HCT116 (cell line): ENCODE measurements around the gene RTKN2. TPM values are rescaled to one million over a fixed set of nuclear protein-coding genes. Genes with fewer than 3 reads are reported as not detected.

Source experiments
- ATAC-seq: fragments of 200-7000 bp; cut with Tn5 transposase; 2 replicates; pipeline ENCODE4 v1.9.1; 2020; ENCODE audit warnings: mild to moderate bottlenecking, moderate library complexity
- BruUV-seq: library from RNA; stranded (reverse); fragments of 400-500 nt; replicated peaks from 2 replicates; lab custom pipeline; 2021; lab: Mats Ljungman, UMichigan
- CTCF ChIA-PET: fragments of 300-600 bp; sonication (Branson Sonifier 250); formaldehyde crosslinking; loops from one replicate; lab custom pipeline; 2021; ENCODE audit warnings: antibody characterized with exemption; lab: Charles Lee
- POLR2A ChIA-PET: fragments of 300-600, 350-600 bp; sonication (Branson Sonifier 250); formaldehyde crosslinking; loops from one replicate; lab custom pipeline; 2021; ENCODE audit warnings: antibody characterized with exemption; lab: Charles Lee
- RAD21 ChIA-PET, 2 experiments: fragments of 300-600 bp; sonication (Branson Sonifier 250); formaldehyde crosslinking; loops; one replicate each; lab custom pipeline; 2023; ENCODE audit warnings: low total read pairs in 2 of 2; ENCODE audit not compliant: uncharacterized antibody in 2 of 2, unreplicated experiment in 2 of 2, low non-redundant PET in 1 of 2; lab: Charles Lee
- DNase-seq: peaks from one replicate; pipeline ENCODE4 v3.0.0-alpha.2; 2010; ENCODE audit warnings: low read depth, low spot score
- H2AFZ ChIP-seq: fragments of 200-600 bp; shearing (Covaris generic), sonication (generic); 2 replicates; pipeline ENCODE4 v1.6.1; 2017; ENCODE audit warnings: low read depth, mixed run types, mixed read lengths, antibody characterized with exemption, low read length; ENCODE audit not compliant: poor library complexity, severe bottlenecking
- H3K27ac ChIP-seq: 2 replicates; pipeline ENCODE4 v1.5.1; 2012; ENCODE audit warnings: low read depth, low read length
- H3K27me3 ChIP-seq: fragments of 200-600 bp; sonication (generic); 2 replicates; pipeline ENCODE4 v1.6.1; 2016; ENCODE audit warnings: mixed run types, low read length, mixed read lengths; ENCODE audit not compliant: insufficient read depth
- H3K36me3 ChIP-seq, 2 experiments: fragments of 200-500 bp in 1 of 2; fragments of 200-600 bp in 1 of 2; sonication (Bioruptor generic) in 1 of 2; sonication (generic) in 1 of 2; 2 replicates each; pipeline versions ENCODE4 v1.5.1 to v1.6.1; 2014 to 2016; ENCODE audit warnings: low read length in 2 of 2, inconsistent platforms in 1 of 2, mixed read lengths in 1 of 2, mixed run types in 1 of 2; ENCODE audit not compliant: insufficient read depth in 2 of 2, control insufficient read depth in 1 of 2
- H3K4me1 ChIP-seq, 2 experiments: fragments of 200-600 bp in 1 of 2; sonication (generic) in 1 of 2; 2 replicates each; pipeline versions ENCODE4 v1.5.1 to v1.6.1; 2012 to 2017; ENCODE audit warnings: low read length in 2 of 2, inconsistent platforms in 1 of 2, mild to moderate bottlenecking in 1 of 2, mixed read lengths in 1 of 2, mixed run types in 1 of 2, moderate library complexity in 1 of 2; ENCODE audit not compliant: insufficient read depth in 2 of 2, control insufficient read depth in 1 of 2
- H3K4me2 ChIP-seq: fragments of 200-600 bp; sonication (generic); 2 replicates; pipeline ENCODE4 v1.6.1; 2017; ENCODE audit warnings: mixed run types, low read length, mixed read lengths
- H3K4me3 ChIP-seq, 2 experiments: fragments of 200-600 bp in 1 of 2; sonication (generic) in 1 of 2; replicated peaks in 1 of 2; 2 replicates each; pipeline ENCODE4 v1.5.1; 2011 to 2016; ENCODE audit warnings: low read length in 2 of 2, control low read depth in 1 of 2, low read depth in 1 of 2, mild to moderate bottlenecking in 1 of 2, mixed read lengths in 1 of 2, mixed run types in 1 of 2
- H3K79me2 ChIP-seq: fragments of 200-600 bp; sonication (generic); 2 replicates; pipeline ENCODE4 v1.6.1; 2017; ENCODE audit warnings: mild to moderate bottlenecking, mixed run types, low read length, moderate library complexity, mixed read lengths; ENCODE audit not compliant: insufficient read depth
- H3K9ac ChIP-seq: fragments of 200-600 bp; sonication (generic); 2 replicates; pipeline ENCODE4 v1.6.1; 2016; ENCODE audit warnings: low read length, mixed read lengths
- H3K9me2 ChIP-seq: fragments of 200-600 bp; sonication (generic), shearing (Covaris generic); 2 replicates; pipeline ENCODE4 v1.6.1; 2017; ENCODE audit warnings: mixed run types, mild to moderate bottlenecking, moderate library complexity; ENCODE audit not compliant: insufficient read depth
- H3K9me3 ChIP-seq, 2 experiments: fragments of 200-500 bp in 1 of 2; fragments of 200-600 bp in 1 of 2; sonication (Bioruptor generic) in 1 of 2; sonication (generic) in 1 of 2; 2 replicates each; pipeline ENCODE4 v1.6.1; 2014 to 2017; ENCODE audit warnings: low read length in 2 of 2, mixed read lengths in 2 of 2, inconsistent platforms in 1 of 2, low read depth in 1 of 2, mild to moderate bottlenecking in 1 of 2, mixed run types in 1 of 2, moderate library complexity in 1 of 2; ENCODE audit not compliant: control insufficient read depth in 1 of 2, insufficient read depth in 1 of 2
- H4K20me1 ChIP-seq: fragments of 200-600 bp; sonication (generic), shearing (Covaris generic); 2 replicates; pipeline ENCODE4 v1.6.1; 2017; ENCODE audit warnings: mixed run types, mild to moderate bottlenecking, moderate library complexity; ENCODE audit not compliant: insufficient read depth
- CEBPB ChIP-seq: IDR thresholded peaks from 2 replicates; pipeline ENCODE4 v1.6.1; 2012; ENCODE audit warnings: low read depth
- CTCF ChIP-seq, 3 experiments: fragments of 200-600 bp in 1 of 3; sonication (generic) in 1 of 3; IDR thresholded peaks in 2 of 3; conservative IDR thresholded peaks in 1 of 3; 2 replicates each; pipeline ENCODE4 v1.5.1; 2012 to 2017; ENCODE audit warnings: low read depth in 2 of 3, low read length in 2 of 3, antibody characterized with exemption in 1 of 3, borderline replicate concordance in 1 of 3, control low read depth in 1 of 3, mild to moderate bottlenecking in 1 of 3, mixed read lengths in 1 of 3, mixed run types in 1 of 3, moderate library complexity in 1 of 3; ENCODE audit not compliant: insufficient read depth in 1 of 3
- EGR1 ChIP-seq: IDR thresholded peaks from 2 replicates; pipeline ENCODE4 v1.6.1; 2012; ENCODE audit warnings: low read depth
- EZH2 ChIP-seq: fragments of 200-600 bp; sonication (generic); IDR thresholded peaks from 2 replicates; pipeline ENCODE4 v1.6.1; 2017; ENCODE audit warnings: antibody characterized with exemption, mixed run types
- EZH2phosphoT487 ChIP-seq: fragments of 200-600 bp; IDR thresholded peaks from 2 replicates; pipeline ENCODE4 v1.6.1; 2018; ENCODE audit warnings: antibody characterized with exemption, borderline replicate concordance
- FOSL1 ChIP-seq: IDR thresholded peaks from 2 replicates; pipeline ENCODE4 v1.6.1; 2012; ENCODE audit warnings: low read depth
- MAX ChIP-seq: IDR thresholded peaks from 2 replicates; pipeline ENCODE4 v1.6.1; 2012
- POLR2A ChIP-seq: IDR thresholded peaks from 2 replicates; pipeline ENCODE4 v1.7.0; 2011; ENCODE audit warnings: borderline replicate concordance; ENCODE audit not compliant: insufficient read depth, insufficient read length; ENCODE audit errors: extremely low read depth
- RAD21 ChIP-seq: IDR thresholded peaks from 2 replicates; pipeline ENCODE4 v1.6.1; 2012; ENCODE audit warnings: low read depth, mild to moderate bottlenecking
- TCF7L2 ChIP-seq: IDR thresholded peaks from 2 replicates; pipeline ENCODE4 v1.7.0; 2011; ENCODE audit warnings: borderline replicate concordance, inconsistent platforms; ENCODE audit not compliant: insufficient read depth, insufficient read length; ENCODE audit errors: extremely low read depth
- ZBTB33 ChIP-seq: IDR thresholded peaks from 2 replicates; pipeline ENCODE4 v1.6.1; 2011; ENCODE audit warnings: mild to moderate bottlenecking, low read length, moderate library complexity; ENCODE audit not compliant: insufficient replicate concordance; ENCODE audit errors: extremely low read depth
- ZFX ChIP-seq: fragments of 450-650 bp; IDR thresholded peaks from 2 replicates; pipeline ENCODE4 v1.6.1; 2017
- ZNF274 ChIP-seq: fragments of 200-500 bp; sonication (Bioruptor generic); IDR thresholded peaks from 2 replicates; pipeline ENCODE4 v1.6.1; 2014; ENCODE audit warnings: mild to moderate bottlenecking, low read depth, low read length, inconsistent platforms
- intact Hi-C: fragments of 100-400 bp; cut with micrococcal nuclease; formaldehyde crosslinking; loops from 2 replicates; pipeline ENCODE4 v1.10.0; 2022
- total RNA-seq: library from RNA; stranded (reverse); gene quantifications from one replicate; pipeline ENCODE4 v1.2.1, GENCODE V29; 2021; ENCODE audit not compliant: unreplicated experiment

The RTKN2 gene
- total RNA-seq, 1 experiment from 2014 or later = 7.9 TPM

GRCh38 chr10:62268027-62268398, 631 bp downstream of the RTKN2 start:
- H3K4me2 ChIP-seq = peak overlapping the region; percentile 90
- H4K20me1 ChIP-seq = no peaks in the 10 kb centered on the region
- RAD21 ChIA-PET = no interaction called here
- TF ChIP-seq EZH2 (no peak), FOSL1 (no peak), CTCF (IDR thresholded peaks at IDR 0.05 in 2 of 3, conservative IDR thresholded peaks at IDR 0.05 in 1 of 3; ENCODE audit: borderline replicate concordance in 1 of 3, insufficient read depth in 1 of 3, low read depth in 2 of 3, low read length in 2 of 3) (no peak), TCF7L2 (no peak), CEBPB (no peak)
- no peak for DNase-seq
- TSS peak; percentile 56 for BruUV-seq
- CTCF ChIA-PET = interaction anchor here (1.1 to 1.2 kb wide), 2 partner anchors 146 to 229 kb away, joined by 3 to 5 read pairs; no protein-coding TSS in a partner anchor
- H3K36me3 ChIP-seq = no peaks in the 10 kb centered on the region
- H3K27me3 ChIP-seq = no peaks in the 10 kb centered on the region
- H3K79me2 ChIP-seq = peaks cover 19% of the 10 kb centered on the region
- H3K9me3 ChIP-seq = no peaks in the 10 kb centered on the region
- H3K27ac ChIP-seq = peak overlapping the region; percentile 44
- H3K9me2 ChIP-seq = no peaks in the 10 kb centered on the region
- peak overlapping the region; percentile 19 for H2AFZ ChIP-seq
- peak; percentile 23 for ATAC-seq
- peaks cover 3 to 20% of the 10 kb centered on the region in 2 experiments; a peak in 3 of 4 replicates for H3K4me1 ChIP-seq
- peak overlapping the region; percentile 80 to 82 for H3K4me3 ChIP-seq
- intact Hi-C loops = no loop called here
- H3K9ac ChIP-seq = peak overlapping the region; percentile 77
- POLR2A ChIA-PET = interaction anchor here (1.0 kb wide), 1 partner anchor 12 kb away, joined by 3 read pairs; no protein-coding TSS in a partner anchor

GRCh38 chr10:62266611-62267010, 2.0 kb downstream of the RTKN2 start:
- no peaks in the 10 kb centered on the region for H3K36me3 ChIP-seq
- H3K4me1 ChIP-seq = peaks cover 3 to 20% of the 10 kb centered on the region in 2 experiments; a peak in 3 of 4 replicates
- no peak overlapping the region for H3K4me2 ChIP-seq
- ChIA-PET CTCF (no interaction called here), POLR2A (no interaction called here), RAD21 (no interaction called here)
- H3K4me3 ChIP-seq = no peak overlapping the region
- H3K9me3 ChIP-seq = no peaks in the 10 kb centered on the region
- intact Hi-C loops = no loop called here
- no peaks in the 10 kb centered on the region for H3K9me2 ChIP-seq
- DNase-seq (no peak), ATAC-seq (no peak)
- H3K27me3 ChIP-seq = no peaks in the 10 kb centered on the region
- peaks cover 22% of the 10 kb centered on the region for H3K79me2 ChIP-seq
- no peaks in the 10 kb centered on the region for H4K20me1 ChIP-seq
- H3K9ac ChIP-seq = no peak overlapping the region
- H2AFZ ChIP-seq = no peak overlapping the region
- BruUV-seq = no TSS peak
- H3K27ac ChIP-seq = no peak overlapping the region
- TF ChIP-seq EZH2phosphoT487 (no peak), EGR1 (no peak), POLR2A (no peak), ZNF274 (no peak), MAX (no peak), ZFX (no peak), CEBPB (no peak), RAD21 (no peak), CTCF (IDR thresholded peaks at IDR 0.05 in 2 of 3, conservative IDR thresholded peaks at IDR 0.05 in 1 of 3; ENCODE audit: borderline replicate concordance in 1 of 3, insufficient read depth in 1 of 3, low read depth in 2 of 3, low read length in 2 of 3) (no peak), ZBTB33 (no peak), EZH2 (no peak), FOSL1 (no peak)
